Measurements from ENCODE around the gene NDRG4. TPM values are rescaled to one million over a fixed set of nuclear protein-coding genes. Genes with fewer than 3 reads are reported as not detected.

The NDRG4 gene
- total RNA-seq, 1 donor from 2014 or later, result 229 TPM

DNA sequence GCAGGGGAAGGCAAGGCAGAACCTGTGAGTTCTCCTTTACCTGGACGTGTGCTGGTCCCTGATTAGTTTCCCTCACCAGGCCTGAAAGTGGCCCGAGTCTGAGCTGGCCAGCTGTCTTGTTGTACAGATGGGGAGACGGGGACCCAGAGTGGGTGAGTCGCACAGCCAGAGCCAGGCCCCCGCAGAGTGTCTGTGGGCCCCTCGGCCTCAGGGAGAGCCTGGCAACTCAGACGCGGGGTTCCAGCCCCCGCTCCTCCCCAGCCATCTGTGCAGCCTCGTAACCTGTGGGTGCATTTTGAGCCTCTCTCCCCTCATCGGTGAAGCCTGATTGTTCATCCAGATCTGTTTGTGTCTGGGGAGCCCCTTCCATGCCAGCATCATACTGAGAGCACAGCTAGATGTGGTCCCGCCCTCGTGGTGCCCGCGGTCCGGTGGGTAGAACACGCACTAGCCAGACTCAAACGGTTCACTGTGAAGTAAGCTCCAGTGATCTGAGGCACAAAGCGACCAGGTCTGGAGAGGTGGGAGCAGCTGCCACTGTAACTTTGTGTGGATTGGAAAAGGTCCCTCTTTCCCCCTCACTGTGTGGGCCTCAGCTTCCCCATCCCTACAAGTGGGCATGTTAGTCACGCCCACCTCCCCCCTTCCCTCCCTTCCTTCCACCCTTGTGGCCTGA is 6.0 kb upstream of the NDRG4 start:
- DNase-seq (ENCODE audit: low read depth in 2 of 2), result no peak

DNA sequence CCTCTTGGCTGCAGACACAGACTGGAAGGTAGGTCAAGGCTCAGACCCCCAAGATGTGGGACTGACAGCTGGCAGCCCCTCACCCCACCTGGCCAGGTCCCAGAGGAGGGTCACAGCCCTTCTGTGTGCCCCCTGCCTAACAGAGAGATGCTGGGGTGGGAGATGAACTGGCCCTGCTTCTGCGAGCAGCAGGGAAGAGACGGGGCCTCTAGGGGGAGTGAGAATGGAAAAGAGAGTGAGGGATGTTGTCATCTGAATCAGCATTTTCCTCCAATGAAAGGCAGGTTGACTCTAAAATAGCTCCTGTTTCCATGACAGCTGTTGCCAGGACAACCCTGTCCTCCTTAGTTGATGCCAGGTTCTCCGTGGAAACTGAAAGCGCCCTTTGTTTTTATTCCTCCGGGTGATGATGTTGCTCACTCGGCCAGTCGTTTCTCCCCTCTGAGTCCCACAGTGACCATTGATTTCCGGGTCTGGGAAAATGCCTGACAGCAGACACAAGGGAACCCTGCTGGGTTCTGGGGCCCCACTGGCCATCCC is 4.9 kb upstream of the NDRG4 start:
- DNase-seq (ENCODE audit: low read depth in 2 of 2), result peak; percentile 97 to 98

DNA sequence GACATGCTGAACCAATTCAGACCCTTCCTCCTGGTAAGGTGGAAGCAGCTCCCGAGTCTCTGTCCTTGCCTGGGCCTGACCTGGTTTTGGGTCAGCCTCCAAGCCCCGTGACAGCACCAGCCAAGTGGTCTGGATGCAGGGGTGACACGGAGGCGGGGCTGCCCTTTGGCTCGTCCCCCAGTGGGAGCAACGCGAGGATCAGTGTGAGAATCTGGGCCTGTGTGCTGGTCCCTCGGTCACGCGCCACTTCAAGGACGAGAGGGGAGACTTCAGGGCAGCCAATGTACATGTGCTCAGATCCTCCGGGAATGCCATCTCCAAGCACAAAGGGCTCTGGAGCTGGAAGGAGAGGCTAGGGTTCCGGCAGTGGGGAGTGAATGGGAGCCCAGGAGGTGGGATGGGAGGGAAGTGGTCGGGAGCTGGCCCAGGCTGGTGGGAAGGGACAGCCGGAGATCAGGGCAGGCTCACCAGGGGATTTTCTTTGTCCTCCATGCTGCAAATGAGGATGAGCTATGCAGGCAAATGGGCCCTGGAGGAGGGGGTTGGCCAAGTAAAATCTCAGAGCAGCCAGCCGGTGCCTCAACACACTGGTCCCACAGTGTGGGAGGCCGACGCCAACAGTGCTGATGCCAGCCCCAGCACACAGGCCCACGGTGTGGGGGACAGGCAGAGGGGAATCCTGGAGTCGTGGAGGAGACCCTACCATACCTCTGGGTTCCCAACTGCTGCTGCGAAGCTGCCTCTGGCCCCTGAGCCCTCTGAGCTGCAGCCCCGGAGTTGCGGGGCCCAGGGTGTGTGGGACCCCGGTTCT is 4.2 kb upstream of the NDRG4 start:
- no peak for DNase-seq (ENCODE audit: low read depth in 2 of 2)

DNA sequence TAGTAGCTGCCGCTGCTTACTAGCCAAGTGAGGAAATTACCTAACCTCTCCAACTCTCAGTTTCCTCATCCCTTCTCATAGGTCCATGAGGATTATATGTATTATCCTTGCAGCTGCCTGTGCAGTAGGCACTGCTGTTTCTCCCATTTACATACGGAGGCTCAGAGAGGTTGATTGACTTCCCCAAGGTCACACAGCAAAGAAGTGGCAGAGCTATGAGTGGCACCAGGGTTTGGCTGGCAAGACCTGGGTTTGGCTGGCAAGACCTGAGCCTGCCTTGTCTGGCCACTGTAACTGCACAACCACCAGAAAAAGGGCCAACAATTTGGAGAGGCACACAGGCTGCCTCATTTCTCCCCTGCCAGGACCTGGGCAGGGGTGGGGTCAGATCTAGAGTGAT is 2.5 kb upstream of the NDRG4 start:
- DNase-seq (ENCODE audit: low read depth in 2 of 2), result no peak

DNA sequence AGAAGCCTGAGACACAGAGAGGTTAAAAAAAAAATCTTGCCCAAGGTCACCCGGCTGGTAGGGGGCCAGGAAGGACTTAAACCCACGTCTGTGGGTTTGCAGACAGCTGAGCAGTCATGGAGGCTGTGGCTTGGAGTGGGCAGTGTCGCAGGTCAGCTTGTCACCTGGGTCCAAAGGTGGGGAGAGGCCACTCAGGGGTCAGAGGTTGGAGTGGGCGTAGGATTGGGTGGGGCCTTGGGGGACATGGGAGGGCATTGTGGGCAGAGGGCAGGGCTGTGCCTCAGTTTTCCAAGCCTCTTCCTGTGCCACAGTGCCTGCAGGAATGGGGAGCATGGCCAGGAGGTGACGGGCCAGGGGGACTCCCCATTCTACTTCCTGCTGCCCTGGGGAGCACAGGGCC is 2.0 kb upstream of the NDRG4 start:
- DNase-seq (ENCODE audit: low read depth in 2 of 2), result no peak

DNA sequence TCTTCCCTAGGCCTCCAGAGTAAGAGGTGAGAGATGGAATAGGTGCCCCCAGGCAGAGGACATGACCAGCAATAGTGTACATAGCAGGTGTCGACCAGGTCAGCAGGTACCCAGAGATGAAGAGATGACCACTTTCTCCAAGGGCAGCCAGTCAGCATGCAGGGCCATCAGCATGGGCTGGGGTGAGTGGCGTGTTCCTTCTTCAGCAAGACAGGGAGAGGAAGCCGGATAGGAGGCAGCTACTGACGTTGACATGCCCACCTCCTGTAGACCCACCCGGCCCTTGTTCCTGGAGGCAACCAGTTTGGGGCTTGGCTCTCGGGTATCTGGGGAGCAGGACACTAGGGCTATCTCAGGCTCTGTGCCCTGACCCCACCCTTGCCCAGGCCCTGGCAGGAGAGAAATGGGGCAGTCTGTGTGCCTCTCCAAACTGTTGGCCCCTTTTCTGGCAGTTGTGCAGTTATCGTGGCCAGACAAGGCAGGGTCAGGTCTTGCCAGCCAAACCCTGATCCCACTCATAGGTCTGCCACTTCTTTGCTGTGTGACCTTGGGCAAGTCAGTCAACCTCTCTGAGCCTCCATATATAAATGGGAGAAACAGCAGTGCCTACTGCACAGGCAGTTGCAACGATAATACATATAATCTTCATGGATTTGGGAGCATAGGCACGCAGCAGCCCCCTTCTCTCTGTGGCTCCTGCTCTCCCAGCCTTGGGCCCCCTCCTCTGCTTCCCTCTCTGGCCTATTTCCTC is 1.4 kb upstream of the NDRG4 start:
- no peak for DNase-seq (ENCODE audit: low read depth in 2 of 2)

DNA sequence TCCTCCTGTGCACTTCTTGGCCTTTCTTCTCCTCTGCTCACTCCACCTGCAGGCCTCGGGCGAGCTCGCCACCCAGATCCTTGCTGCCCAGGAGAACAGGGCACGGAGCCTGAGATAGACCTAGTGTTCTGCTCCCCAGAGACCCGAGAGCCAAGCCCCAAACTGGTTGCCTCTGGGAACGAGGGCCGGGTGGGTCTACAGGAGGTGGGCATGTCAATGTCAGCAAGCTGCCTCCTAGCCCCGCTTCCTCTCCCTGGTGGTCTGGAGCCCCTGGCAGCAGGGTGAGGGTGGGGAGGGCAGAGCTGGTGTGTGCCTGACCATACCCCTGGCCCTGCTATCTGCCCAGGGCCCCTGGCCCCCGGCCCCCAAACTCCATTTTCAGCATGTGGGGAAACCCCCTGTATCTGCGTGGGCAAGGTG is 841 bp upstream of the NDRG4 start:
- DNase-seq (ENCODE audit: low read depth in 2 of 2), result no peak

DNA sequence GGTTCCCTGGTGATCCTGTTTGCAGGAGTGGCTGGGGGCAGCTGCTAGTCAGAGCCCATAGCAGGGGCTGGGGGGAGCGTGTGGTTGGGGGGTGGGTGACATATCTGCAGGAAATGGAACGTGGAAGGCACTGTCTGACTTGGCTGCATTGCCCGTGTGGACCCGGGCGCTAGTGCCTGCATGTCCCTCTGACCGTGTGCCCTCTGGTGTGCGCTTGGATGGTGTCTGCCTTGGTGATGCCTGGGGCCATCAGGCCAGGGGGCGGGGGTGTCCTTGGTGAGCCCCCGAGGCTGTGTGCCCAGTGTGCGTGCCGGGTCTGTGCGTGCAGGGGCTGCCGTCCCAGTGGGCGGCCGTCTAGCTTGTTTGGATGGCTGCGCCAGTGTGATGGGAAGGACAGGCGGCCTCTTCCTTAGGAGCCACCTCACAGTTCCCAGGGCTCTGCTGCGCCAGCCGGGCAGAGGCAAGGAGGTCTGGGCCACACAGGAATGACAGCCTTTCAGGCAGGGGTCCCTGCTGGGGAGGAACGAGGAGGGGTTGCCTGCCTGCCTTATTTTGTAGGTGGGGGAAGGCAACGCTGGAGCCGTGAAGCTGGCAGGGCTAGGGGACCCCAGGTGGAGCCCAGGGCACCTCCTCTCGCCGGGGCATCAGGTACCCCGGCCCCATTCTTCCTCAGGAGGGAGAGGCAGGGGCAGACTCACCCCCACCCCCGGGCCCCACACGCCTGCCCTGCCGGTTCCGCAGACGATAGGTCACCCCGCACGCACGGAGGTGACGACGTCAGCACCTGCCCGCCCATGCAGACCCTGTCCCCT is 693 bp downstream of the NDRG4 start:
- no peak for DNase-seq (ENCODE audit: low read depth in 2 of 2)

DNA sequence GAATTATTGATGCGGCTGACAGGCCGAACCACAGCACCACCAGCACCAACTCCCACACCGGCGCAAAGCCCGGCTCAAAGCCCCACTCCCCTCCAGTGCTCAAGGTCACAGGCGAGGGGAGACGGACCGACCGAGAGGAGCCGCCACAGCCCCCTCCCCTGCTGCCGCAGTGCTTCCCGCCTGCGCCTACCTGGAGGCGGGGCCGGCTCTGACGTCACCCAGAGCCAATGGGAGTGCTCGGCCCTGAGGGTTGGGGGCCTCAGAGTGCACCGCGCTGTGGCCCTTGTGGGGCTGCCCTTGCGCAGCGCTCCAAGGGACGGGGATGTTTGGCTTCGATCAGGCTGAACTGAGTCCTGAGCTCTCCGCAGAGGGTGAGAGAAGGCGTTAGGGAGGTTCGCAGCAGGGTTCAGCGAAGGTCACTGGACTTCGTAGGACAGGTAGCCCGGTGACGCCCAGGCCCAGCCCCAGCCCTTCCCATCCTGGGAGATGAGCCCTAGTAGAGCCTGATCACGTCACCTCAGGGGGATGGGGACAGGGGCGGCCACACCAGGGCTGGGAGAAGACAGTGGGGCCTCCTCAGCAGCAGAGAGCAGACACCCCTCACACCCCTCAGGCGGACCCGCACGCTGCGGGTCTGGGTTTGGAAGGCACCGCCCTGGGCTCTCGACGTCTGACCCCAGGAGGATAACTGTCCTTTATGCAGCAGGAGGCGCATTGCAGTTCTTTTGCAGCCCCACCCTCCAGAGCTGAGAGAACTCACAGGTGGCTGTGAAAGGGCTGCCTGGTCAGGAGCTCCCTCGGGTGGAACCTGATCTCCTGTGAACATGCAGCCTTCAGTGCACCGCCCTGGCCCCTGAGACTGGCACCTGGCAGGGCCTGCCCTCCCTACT is 1.5 kb downstream of the NDRG4 start:
- no peak for DNase-seq (ENCODE audit: low read depth in 2 of 2)

DNA sequence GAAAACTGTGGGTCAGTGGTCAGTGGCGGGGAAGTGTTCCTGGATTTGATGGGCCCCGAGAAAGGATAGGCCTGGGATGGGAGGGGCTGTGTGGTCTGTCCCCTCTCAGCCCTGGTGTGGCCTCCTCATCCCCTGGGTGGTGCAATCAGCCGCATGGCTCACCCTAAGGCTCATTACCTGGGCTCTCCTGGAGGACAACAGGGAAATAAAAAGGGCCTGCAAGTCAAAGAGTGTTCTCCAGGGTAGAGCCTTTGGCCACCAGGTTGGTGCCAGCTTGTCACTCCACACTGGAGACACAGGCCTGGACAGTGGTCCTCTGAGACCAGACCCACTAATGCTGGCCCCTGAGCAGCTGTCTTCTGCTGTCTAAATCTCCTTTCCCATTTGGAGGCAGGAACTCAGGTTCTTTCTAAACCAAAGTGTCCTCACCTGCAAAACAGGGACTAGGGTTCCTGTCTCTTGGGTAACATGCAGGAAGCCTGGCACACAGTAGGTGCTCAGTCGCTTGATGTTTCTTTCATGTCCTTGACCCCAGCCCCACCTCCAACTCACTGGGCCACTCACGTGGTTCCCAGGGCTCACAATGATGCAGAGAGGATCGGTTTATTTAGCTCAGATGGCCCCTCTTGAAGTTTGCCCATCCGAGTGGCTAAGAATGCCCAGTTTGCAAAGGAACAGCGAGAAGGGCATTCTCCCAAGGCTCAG is 2.4 kb downstream of the NDRG4 start:
- no peak for DNase-seq (ENCODE audit: low read depth in 2 of 2)

DNA sequence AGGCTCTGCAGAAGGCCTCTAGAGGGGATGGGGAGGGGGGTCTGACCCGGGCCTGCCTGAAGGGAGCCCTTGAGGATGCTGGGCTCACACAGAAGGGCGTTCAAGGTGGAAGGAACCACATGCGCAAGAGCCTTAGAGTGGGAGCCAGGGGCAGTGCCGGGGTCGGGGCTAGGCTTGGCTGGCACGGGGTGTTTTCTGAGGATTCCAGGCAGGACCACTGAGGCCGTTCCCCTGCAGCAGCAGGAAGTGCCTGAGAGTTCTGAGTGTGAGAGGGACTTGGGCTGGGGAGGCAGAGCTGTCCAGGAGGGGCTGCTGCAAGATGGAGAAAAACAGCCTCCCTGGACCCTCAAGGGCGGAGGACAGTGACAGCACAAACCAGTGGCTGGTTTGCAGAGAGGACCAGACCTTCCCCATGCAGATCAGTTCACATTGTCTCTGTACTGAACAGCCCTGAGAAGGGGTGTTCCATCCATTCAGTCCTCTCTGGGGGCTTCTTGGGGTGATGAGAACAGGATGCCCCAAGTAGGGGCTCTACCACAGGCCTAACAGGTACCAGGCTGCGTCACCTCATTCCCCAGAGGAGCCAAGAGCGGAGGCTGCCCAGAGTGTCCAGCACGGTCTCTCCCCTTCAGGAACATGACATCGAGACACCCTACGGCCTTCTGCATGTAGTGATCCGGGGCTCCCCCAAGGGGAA is 3.4 kb downstream of the NDRG4 start:
- no peak for DNase-seq (ENCODE audit: low read depth in 2 of 2)

DNA sequence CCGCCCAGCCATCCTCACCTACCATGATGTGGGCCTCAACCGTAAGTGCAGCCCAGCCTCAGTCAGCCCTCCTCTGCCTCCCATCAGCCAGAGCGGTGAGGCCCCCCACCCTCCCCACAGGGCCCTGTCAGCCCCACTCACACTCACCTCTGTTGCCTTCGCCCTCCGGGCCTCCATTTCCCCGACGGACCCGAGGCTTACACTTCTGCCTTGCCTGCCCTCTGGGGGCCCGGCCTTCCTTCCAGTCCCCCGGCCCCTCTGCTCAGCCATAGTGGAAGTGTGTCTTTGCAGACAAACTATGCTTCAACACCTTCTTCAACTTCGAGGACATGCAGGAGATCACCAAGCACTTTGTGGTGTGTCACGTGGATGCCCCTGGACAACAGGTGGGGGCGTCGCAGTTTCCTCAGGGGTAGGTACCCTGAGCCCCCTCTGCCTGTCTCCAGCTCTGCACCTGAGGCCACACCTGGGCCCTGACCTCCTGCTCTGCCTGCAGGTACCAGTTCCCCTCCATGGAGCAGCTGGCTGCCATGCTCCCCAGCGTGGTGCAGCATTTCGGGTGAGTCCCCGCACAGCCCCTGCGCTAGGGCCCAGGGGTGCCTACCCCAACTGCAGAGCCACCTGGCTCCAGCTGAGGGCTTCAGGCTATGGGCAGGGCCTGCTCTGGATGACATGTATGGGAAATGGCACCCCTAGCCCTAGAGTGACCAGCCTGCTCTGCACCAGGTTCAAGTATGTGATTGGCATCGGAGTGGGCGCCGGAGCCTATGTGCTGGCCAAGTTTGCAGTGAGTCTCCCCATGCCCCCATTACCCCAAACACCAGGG is 4.1 kb downstream of the NDRG4 start:
- DNase-seq (ENCODE audit: low read depth in 2 of 2), result no peak

DNA sequence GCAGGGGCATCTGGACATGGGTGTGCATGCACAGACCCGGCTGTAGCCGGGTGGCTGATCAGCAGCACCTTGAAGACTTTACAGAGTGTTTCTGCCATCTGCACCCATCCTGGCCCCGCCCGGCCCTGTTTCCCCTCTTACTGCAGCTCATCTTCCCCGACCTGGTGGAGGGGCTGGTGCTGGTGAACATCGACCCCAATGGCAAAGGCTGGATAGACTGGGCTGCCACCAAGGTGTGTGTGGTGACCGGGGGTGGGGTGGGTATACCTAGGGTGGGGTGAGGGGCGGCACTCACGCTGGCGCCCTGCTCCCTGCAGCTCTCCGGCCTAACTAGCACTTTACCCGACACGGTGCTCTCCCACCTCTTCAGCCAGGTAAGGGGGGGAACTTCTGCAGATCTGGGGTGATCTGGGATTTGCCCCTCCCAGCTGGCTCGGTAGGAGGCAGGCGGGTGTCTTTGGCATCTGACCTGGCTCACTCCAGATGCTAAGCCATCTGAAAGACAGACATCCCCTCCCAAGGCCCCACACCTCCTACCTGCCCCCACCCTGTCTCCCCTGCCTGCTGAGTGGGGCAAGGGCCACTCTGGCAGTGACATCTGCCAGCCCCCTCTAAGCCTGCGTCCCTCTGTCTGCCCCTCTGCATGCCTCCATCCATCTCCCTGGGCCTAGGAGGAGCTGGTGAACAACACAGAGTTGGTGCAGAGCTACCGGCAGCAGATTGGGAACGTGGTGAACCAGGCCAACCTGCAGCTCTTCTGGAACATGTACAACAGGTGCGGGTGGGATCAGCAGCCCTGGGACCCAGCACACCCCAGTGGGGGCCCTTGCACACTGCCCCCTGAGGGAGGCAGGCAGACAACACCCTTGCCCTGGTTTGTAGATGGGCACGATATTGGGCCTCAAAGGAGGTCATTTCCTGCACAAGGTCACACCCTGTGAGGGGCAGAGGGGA is 6.6 kb downstream of the NDRG4 start:
- no peak for DNase-seq (ENCODE audit: low read depth in 2 of 2)

DNA sequence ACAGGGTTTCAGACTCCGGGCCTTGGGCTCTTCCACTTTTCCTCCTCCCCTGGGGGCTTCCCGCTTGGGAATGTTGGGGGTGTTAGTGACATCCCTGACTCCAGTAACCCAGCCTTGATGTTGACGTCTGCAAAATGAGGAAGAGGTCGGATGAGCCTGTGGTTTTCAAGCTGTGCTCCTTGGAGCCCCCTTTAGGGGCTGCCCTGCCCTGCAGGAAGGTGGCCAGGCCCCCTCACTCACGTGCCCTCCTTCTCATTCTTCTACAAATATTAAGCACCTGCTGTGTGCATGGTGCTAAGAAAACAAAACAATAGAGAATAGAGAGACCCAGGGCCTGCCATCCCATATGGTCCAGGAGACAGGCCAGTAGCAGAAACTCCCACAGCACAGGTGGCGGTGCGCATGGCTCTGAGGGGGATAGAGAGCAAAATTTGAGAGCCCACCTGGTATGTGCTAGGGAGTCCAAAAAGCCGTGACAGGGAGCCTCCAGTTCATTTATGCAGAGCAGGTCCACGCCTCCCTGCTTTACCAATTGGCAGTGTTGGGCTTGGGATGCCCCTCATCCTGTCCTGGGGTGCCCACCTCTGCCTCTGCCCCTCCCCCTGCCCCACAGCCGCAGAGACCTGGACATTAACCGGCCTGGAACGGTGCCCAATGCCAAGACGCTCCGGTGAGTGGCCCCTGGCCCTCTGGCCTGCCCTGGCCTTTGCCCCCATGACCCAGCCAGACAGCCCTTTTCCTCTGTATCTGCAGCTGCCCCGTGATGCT is 7.4 kb downstream of the NDRG4 start:
- no peak for DNase-seq (ENCODE audit: low read depth in 2 of 2)

DNA sequence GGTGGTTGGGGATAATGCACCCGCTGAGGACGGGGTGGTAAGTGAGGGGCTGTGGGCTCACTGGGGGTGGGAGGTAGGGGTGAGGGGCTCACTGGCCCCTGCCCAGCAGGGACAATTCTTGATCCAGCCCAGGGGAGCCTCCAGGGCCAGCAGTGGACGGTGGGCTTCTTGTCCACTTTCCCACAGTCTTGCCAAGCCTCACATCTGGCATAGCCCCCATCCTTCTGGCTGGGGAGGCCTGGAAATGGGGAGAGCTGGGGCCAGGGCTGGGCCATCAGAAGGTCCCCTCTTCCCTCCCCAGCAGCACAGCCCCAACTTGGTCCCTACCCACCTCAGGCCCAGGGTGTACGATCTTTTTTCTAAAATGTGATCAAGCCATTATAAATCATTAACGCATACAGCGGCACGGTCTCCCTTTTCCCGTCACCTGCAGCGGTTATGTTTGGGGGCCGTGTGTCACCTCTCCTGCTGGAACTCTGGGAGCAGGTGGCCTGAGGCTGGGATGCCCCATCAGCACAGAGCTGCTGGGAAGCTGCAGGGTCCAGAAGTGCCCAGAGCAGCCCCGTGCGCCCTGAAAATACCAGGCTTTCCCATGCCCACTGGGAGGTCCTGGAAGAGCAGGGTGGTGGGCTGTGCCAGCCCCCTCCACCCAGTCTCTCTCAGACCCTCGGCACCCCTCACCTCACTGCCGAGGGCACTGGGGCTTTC is 8.2 kb downstream of the NDRG4 start:
- no peak for DNase-seq (ENCODE audit: low read depth in 2 of 2)

Data from lung microvascular endothelial cell (primary cell).